Coronary artery (tissue), 2 donors: ENCODE results near the gene FBXL13.
"Not testable (repeated sequence)": the region's sequence is repeated elsewhere in the genome, so short reads cannot be mapped to it uniquely, and the experiment has no call there.

Source experiments
- DNase-seq: peaks from one replicate; pipeline ENCODE4 v3.0.0-alpha.2; 2017; ENCODE audit warnings: low spot score
- H3K27ac ChIP-seq, 2 donors: fragments of 200-600 bp; sonication (generic); one replicate each; pipeline ENCODE4 v1.5.1; 2016 to 2019
- H3K4me3 ChIP-seq: fragments of 200-600 bp; sonication (generic); 2 replicates; pipeline ENCODE4 v1.5.1; 2016; ENCODE audit warnings: mild to moderate bottlenecking, moderate library complexity
- TF ChIP-seq, protein P1 (sequence below): fragments of 200-600 bp; sonication (generic); IDR thresholded peaks from one replicate; pipeline ENCODE4 v1.5.1; 2019; ENCODE audit warnings: antibody characterized with exemption

FBXL13 gene

DNA sequence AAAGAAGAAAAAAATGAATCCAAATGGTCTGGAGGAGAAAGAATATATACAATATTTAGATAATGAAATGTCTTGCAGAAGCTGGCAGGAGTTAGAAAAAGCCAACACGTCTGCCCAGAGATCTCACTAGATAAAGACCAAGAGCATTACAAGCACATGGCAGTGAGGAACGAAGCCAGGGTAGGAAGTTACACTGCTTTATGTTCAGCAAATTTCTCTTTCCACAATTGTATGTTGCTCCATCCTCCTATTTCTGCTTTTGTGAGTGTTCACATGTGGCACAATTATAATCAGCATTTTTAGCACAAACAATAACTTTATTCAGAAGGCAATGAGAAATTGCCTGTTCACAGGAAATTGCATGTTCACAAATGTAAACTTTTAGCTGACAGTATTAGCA, 108.1 kb downstream of the FBXL13 start:
- TF ChIP-seq, protein P1, sequence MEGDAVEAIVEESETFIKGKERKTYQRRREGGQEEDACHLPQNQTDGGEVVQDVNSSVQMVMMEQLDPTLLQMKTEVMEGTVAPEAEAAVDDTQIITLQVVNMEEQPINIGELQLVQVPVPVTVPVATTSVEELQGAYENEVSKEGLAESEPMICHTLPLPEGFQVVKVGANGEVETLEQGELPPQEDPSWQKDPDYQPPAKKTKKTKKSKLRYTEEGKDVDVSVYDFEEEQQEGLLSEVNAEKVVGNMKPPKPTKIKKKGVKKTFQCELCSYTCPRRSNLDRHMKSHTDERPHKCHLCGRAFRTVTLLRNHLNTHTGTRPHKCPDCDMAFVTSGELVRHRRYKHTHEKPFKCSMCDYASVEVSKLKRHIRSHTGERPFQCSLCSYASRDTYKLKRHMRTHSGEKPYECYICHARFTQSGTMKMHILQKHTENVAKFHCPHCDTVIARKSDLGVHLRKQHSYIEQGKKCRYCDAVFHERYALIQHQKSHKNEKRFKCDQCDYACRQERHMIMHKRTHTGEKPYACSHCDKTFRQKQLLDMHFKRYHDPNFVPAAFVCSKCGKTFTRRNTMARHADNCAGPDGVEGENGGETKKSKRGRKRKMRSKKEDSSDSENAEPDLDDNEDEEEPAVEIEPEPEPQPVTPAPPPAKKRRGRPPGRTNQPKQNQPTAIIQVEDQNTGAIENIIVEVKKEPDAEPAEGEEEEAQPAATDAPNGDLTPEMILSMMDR, result no peak
- no peak overlapping the region for H3K27ac ChIP-seq
- H3K4me3 ChIP-seq, result no peak overlapping the region
- no peak for DNase-seq

DNA sequence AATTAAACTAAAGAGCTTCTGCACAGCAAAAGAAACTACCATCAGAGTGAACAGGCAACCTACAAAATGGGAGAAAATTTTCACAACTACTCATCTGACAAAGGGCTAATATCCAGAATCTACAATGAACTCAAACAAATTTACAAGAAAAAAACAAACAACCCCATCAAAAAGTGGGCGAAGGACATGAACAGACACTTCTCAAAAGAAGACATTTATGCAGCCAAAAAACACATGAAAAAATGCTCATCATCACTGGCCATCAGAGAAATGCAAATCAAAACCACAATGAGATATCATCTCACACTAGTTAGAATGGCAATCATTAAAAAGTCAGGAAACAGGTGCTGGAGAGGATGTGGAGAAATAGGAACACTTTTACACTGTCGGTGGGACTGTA, 112.6 kb downstream of the FBXL13 start:
- not testable (repeated sequence) for H3K27ac ChIP-seq, H3K4me3 ChIP-seq, DNase-seq

DNA sequence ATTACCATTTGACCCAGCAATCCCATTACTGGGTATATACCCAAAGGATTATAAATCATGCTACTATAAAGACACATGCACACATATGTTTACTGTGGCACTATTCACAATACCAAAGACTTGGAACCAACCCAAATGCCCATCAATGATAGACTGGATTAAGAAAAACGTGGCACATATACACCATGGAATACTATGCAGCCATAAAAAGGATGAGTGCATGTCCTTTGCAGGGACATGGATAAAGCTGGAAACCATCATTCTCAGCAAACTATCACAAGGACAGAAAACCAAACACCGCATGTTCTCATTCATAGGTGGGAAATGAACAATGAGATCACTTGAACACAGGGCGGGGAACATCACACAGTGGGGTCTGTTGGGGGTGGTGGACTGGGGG, 116.6 kb downstream of the FBXL13 start:
- not testable (repeated sequence) for DNase-seq, H3K27ac ChIP-seq, H3K4me3 ChIP-seq

DNA sequence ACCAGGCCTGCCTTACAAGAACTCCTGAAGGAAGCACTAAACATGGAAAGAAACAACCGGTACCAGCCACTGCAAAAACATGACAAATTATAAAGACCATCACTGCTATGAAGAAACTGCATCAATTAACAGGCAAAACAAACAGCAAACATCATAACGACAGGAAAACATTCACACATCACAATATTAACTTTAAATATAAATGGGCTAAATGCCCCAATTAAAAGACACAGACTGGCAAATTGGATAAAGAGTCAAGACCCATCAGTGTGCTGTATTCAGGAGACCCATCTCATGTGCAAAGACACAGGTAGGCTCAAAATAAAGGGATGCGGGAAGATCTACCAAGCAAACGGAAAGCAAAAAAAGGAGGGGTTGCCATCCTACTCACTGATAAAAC, 120.2 kb downstream of the FBXL13 start:
- not testable (repeated sequence) for H3K27ac ChIP-seq, H3K4me3 ChIP-seq, DNase-seq

DNA sequence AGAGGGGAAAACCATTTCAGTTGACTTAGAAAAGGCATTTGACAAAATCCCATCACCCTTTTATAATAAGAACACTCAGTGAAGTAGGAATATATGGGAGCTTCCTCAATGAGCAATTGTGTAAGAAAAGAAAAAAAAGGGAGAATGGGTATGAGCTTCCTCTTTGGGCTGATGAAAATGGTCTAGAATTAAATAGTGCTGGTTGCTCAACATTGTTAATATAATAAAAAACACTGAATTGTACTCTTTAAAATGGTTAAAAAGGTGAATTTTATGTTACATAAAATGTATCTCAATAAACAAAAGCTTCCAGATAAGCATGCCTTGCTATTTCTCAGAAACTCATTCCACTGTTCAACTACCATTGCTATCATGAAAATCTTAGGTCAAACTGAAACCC, 121.2 kb downstream of the FBXL13 start:
- DNase-seq, result no peak
- H3K4me3 ChIP-seq, result no peak overlapping the region
- TF ChIP-seq, protein P1, result no peak
- no peak overlapping the region for H3K27ac ChIP-seq

DNA sequence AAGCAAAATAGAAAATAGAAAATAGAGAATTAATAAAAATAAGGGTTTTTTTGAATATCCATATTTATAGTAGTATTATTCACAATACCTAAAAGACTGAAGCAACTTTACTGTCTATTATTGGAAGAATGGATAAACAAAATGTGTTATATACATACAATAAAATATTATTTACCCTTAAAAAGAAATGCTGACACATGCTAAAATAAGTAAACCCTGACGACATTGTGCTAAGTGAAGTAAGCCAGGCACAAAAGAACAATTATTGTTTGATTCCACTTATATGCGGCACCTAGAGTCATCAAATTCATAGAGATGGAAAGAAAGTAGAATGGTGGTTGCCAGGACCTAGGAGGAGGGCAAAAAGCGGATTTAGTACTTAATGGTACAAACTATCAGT, 122.8 kb downstream of the FBXL13 start:
- Histone ChIP-seq H3K27ac (no peak overlapping the region), H3K4me3 (no peak overlapping the region)
- TF ChIP-seq, protein P1, result no peak
- DNase-seq, result no peak

DNA sequence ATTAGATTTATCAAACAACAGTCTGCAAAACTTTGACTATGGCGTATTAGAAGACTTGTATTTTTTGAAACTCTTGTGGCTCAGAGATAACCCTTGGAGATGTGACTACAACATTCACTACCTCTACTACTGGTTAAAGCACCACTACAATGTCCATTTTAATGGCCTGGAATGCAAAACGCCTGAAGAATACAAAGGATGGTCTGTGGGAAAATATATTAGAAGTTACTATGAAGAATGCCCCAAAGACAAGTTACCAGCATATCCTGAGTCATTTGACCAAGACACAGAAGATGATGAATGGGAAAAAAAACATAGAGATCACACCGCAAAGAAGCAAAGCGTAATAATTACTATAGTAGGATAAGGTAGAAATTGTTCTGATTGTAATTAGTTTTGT, 130.4 kb downstream of the FBXL13 start:
- no peak overlapping the region for H3K27ac ChIP-seq
- DNase-seq, result no peak
- TF ChIP-seq, protein P1, result no peak
- no peak overlapping the region for H3K4me3 ChIP-seq

DNA sequence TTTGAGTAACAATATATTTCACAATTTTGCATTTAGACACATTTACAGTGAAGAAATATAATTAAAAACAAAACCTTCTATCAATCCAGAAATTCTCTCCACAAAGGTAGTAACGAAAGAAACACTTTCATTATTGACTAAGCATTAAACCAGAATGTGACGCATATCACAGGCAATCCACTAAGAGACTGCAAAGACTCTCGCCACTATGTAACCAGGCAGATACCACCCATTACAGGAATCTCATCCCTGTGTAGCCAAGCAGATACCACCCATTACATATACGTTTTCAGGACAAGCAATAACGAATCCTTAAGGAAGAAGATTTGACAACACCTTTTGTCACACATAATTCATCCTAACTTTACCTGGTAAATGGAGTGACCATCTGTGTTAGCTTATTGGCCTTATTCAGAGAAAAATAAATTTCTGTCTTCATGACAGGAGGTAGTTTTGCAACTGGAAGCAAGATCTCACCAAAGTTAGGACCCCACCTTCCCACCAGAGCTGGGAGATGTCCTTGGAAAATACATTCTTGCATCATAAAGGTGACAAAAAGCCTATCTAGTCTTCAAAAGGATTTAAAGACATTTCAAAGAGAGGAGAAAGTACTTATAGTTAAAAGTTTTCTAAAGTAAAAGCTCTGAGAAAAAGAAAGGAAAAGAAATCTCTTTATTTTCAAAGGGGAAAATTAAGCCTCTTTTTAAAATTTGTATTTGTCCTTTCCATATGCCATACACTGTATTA, 131.0 kb downstream of the FBXL13 start:
- H3K27ac ChIP-seq, result no peak overlapping the region
- DNase-seq, result no peak
- no peak overlapping the region for H3K4me3 ChIP-seq
- TF ChIP-seq, protein P1, result no peak

DNA sequence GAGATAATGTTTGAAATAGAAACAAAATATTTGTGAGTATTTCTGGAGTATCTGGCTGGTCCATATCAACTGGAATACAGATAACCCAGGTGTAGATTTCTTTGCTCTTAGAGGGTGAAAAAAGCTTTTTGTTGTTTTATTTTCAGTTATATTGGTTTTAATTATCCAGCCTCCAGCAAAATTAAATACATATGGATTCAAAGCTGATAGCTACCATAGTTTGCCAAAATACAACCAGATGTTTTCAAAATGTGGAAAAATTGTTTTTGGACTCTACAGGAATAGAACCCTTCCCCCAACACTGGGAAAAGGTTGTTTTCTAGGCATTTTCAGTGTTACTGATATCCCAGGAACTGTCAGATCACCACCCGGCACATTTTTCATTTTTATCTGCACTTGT, 131.7 kb downstream of the FBXL13 start:
- peak overlapping the region; percentile 3 to 37 for H3K27ac ChIP-seq
- TF ChIP-seq, protein P1, result no peak
- no peak for DNase-seq

More for the DNA sequence above, 131.7 kb downstream of the FBXL13 start:
- peak overlapping the region; percentile 16 for H3K4me3 ChIP-seq
